ENCODE data around the gene GTF2I. TPM values are rescaled to one million over a fixed set of nuclear protein-coding genes. Genes with fewer than 3 reads are reported as not detected.

The GTF2I gene
- total RNA-seq, 6 donors from 2014 or later, result 138 to 506 (median 219) TPM

GRCh38 chr7:74653686-74654181 is 3.8 kb upstream of the GTF2I start:
- Histone ChIP-seq H3K27me3 (no peaks in the 10 kb centered on the region), H3K4me3 (no peak overlapping the region), H3K9me3 (no peaks in the 10 kb centered on the region), H3K36me3 (no peaks in the 10 kb centered on the region), H3K4me1 (peaks cover 14 to 27% (median 16%) of the 10 kb centered on the region in 4 donors), H3K27ac (no peak overlapping the region)
- ATAC-seq (ENCODE audit: low FRiP score in 2 of 2), result no peak
- TF ChIP-seq EP300 (IDR thresholded peaks at IDR 0.05) (no peak), POLR2A (IDR thresholded peaks at IDR 0.05) (no peak), POLR2AphosphoS5 (IDR thresholded peaks at IDR 0.05) (no peak)
- TF ChIP-seq, protein P1, sequence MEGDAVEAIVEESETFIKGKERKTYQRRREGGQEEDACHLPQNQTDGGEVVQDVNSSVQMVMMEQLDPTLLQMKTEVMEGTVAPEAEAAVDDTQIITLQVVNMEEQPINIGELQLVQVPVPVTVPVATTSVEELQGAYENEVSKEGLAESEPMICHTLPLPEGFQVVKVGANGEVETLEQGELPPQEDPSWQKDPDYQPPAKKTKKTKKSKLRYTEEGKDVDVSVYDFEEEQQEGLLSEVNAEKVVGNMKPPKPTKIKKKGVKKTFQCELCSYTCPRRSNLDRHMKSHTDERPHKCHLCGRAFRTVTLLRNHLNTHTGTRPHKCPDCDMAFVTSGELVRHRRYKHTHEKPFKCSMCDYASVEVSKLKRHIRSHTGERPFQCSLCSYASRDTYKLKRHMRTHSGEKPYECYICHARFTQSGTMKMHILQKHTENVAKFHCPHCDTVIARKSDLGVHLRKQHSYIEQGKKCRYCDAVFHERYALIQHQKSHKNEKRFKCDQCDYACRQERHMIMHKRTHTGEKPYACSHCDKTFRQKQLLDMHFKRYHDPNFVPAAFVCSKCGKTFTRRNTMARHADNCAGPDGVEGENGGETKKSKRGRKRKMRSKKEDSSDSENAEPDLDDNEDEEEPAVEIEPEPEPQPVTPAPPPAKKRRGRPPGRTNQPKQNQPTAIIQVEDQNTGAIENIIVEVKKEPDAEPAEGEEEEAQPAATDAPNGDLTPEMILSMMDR (IDR thresholded peaks at IDR 0.05), result no peak
- WGBS, 2 donors, result 95 to 96% methylated on average over 11 of the region's 11 CpGs
- DNase-seq, result no peak

DNA sequence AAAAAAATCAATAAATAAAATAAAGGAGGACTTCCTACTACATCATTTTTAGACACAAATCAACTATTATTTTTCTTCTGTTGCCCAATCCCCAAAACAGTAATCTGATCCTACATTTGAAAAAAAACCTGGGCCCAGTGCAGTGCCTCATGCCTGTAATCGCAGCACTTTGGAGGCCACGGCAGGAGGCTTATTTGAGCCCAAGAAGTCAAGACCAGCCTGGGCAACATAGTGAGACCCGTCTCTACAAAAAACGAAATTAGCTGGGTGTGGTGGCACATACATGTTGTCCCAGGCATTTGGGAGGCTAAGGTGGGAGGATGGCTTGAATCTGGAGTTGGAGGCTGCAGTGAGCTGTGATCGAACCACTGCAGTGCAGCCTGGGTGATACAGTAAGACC is 2.7 kb upstream of the GTF2I start:
- DNase-seq, result no peak
- Histone ChIP-seq H3K4me1 (peaks cover 21 to 34% (median 24%) of the 10 kb centered on the region in 4 donors), H3K27ac (peak overlapping the region in 1 of 4 donors; percentile 5)

GRCh38 chr7:74655324-74655723 is 2.2 kb upstream of the GTF2I start:
- TF ChIP-seq POLR2A (IDR thresholded peaks at IDR 0.05) (no peak), POLR2AphosphoS5 (IDR thresholded peaks at IDR 0.05) (no peak), EP300 (IDR thresholded peaks at IDR 0.05) (no peak)
- TF ChIP-seq, protein P1 (IDR thresholded peaks at IDR 0.05), result no peak
- Histone ChIP-seq H3K4me3 (peak overlapping the region in 1 of 4 donors; percentile 100), H3K27me3 (no peaks in the 10 kb centered on the region), H3K36me3 (no peaks in the 10 kb centered on the region), H3K27ac (peak overlapping the region in 3 of 4 donors; percentile 5 to 100 (median 98)), H3K9me3 (no peaks in the 10 kb centered on the region), H3K4me1 (peaks cover 26 to 39% (median 29%) of the 10 kb centered on the region in 4 donors)
- DNase-seq, result no peak
- 66 to 72% methylated on average over 8 of the region's 8 CpGs for WGBS, 2 donors
- ATAC-seq (ENCODE audit: low FRiP score in 2 of 2), result no peak

More for the DNA sequence above, 2.7 kb upstream of the GTF2I start:
- no peak overlapping the region for H3K4me3 ChIP-seq
- 89 to 92% methylated on average over 5 of the region's 5 CpGs for WGBS, 2 donors
- H3K27me3 ChIP-seq, result no peaks in the 10 kb centered on the region
- H3K36me3 ChIP-seq, result no peaks in the 10 kb centered on the region
- no peaks in the 10 kb centered on the region for H3K9me3 ChIP-seq
- no peak for TF ChIP-seq POLR2A (IDR thresholded peaks at IDR 0.05)
- TF ChIP-seq POLR2AphosphoS5 (IDR thresholded peaks at IDR 0.05), result no peak
- TF ChIP-seq, protein P1 (IDR thresholded peaks at IDR 0.05), result no peak
- TF ChIP-seq EP300 (IDR thresholded peaks at IDR 0.05), result no peak
- no peak for ATAC-seq (ENCODE audit: low FRiP score in 2 of 2)

- TF ChIP-seq EP300 (IDR thresholded peaks at IDR 0.05), result no peak
- no peak for TF ChIP-seq POLR2A (IDR thresholded peaks at IDR 0.05)
- TF ChIP-seq, protein P1 (IDR thresholded peaks at IDR 0.05), result no peak
- TF ChIP-seq POLR2AphosphoS5 (IDR thresholded peaks at IDR 0.05), result no peak
These were observed 1.6 kb upstream of the GTF2I start for GRCh38 chr7:74655768-74656440.

More at GRCh38 chr7:74655768-74656440, 1.6 kb upstream of the GTF2I start:
- H3K4me3 ChIP-seq, result peak overlapping the region in 3 of 4 donors; percentile 98 to 100 (median 100)
- no peaks in the 10 kb centered on the region for H3K9me3 ChIP-seq
- no peaks in the 10 kb centered on the region for H3K27me3 ChIP-seq
- peak overlapping the region; percentile 98 to 100 (median 98) for H3K27ac ChIP-seq
- DNase-seq (no peak), ATAC-seq (ENCODE audit: low FRiP score in 2 of 2) (no peak)
- H3K36me3 ChIP-seq, result no peaks in the 10 kb centered on the region
- H3K4me1 ChIP-seq, result peaks cover 32 to 45% (median 35%) of the 10 kb centered on the region in 4 donors
- 23 to 28% methylated on average over 21 of the region's 21 CpGs for WGBS, 2 donors

All from upper lobe of left lung (tissue), 6 donors.